GF-D8 (cell line): ENCODE data around the gene CDK5.

Experiments
- DNase-seq: peaks from one replicate; lab custom pipeline; 2025; lab: John Stamatoyannopoulos, UW

Gene CDK5

GRCh38 chr7:151086802-151087244 is 29.1 kb upstream of the CDK5 start:
- no peak for DNase-seq

GRCh38 chr7:151085691-151086620 is 28.3 kb upstream of the CDK5 start, which contains the start of gene AGAP3:
TSS of gene AGAP3 (plus strand) at chr7:151086475. CDS start at chr7:151086742, 267 bp downstream.
- peak; percentile 64 for DNase-seq

GRCh38 chr7:151085329-151085690 is 27.6 kb upstream of the CDK5 start:
- DNase-seq, result no peak

GRCh38 chr7:151083824-151084160 is 26.1 kb upstream of the CDK5 start:
- no peak for DNase-seq

- peak; percentile 38 for DNase-seq
Measured at GRCh38 chr7:151083071-151083823, 25.6 kb upstream of the CDK5 start, which contains the start of gene TMUB1. TSS of gene TMUB1 (minus strand) at chr7:151083493. CDS start at chr7:151082563, 930 bp downstream.

- no peak for DNase-seq
Measured at GRCh38 chr7:151082141-151083070, 24.7 kb upstream of the CDK5 start.

GRCh38 chr7:151081170-151082101 is 23.7 kb upstream of the CDK5 start:
- DNase-seq, result no peak

GRCh38 chr7:151080522-151081169 is 22.9 kb upstream of the CDK5 start, which contains the start of gene FASTK:
TSS of gene FASTK (minus strand) at chr7:151080809. CDS start at chr7:151080766, 43 bp downstream.
- peak; percentile 75 for DNase-seq

GRCh38 chr7:151080067-151080521 is 22.4 kb upstream of the CDK5 start:
- no peak for DNase-seq

GRCh38 chr7:151079199-151079910 is 21.7 kb upstream of the CDK5 start:
- no peak for DNase-seq

- no peak for DNase-seq
Measured at GRCh38 chr7:151078233-151079040, 20.7 kb upstream of the CDK5 start.

GRCh38 chr7:151077705-151078232 is 20.1 kb upstream of the CDK5 start:
- DNase-seq, result no peak

GRCh38 chr7:151076863-151077704 is 19.4 kb upstream of the CDK5 start:
- no peak for DNase-seq

GRCh38 chr7:151075978-151076426 is 18.3 kb upstream of the CDK5 start:
- no peak for DNase-seq

GRCh38 chr7:151075662-151075971 is 17.9 kb upstream of the CDK5 start:
- no peak for DNase-seq

- DNase-seq, result no peak
Measured at GRCh38 chr7:151074817-151075661, 17.3 kb upstream of the CDK5 start.
